Measurements from ENCODE around the gene CDC6.

GRCh38 chr17:40315206-40315605 lies 27.5 kb downstream of the CDC6 start:
- TF ChIP-seq EZH2 (IDR thresholded peaks at IDR 0.05; ENCODE audit: insufficient read depth, poor library complexity, severe bottlenecking): no peak
- no peak for TF ChIP-seq EZH2phosphoT487 (IDR thresholded peaks at IDR 0.05; ENCODE audit: insufficient read depth, low read depth)

All from GM23248 (cell line).